Nephron (organoid): ENCODE data around the gene CST3.

Source experiments
- H3K27ac Mint-ChIP-seq, 3 experiments: 2 replicates each; pipeline ENCODE4 v1.8.0; 2020; ENCODE audit warnings: mixed read lengths in 3 of 3, mild to moderate bottlenecking in 2 of 3, moderate library complexity in 1 of 3
- H3K27me3 Mint-ChIP-seq: 2 replicates; pipeline ENCODE4 v1.8.0; 2021; ENCODE audit warnings: low read depth, mild to moderate bottlenecking, moderate library complexity, mixed read lengths
- H3K36me3 Mint-ChIP-seq: 2 replicates; pipeline ENCODE4 v1.8.0; 2020; ENCODE audit warnings: low read depth, mixed read lengths
- H3K4me1 Mint-ChIP-seq: 2 replicates; pipeline ENCODE4 v1.8.0; 2020; ENCODE audit warnings: mixed read lengths
- H3K4me3 Mint-ChIP-seq, 3 experiments: 2 replicates each; pipeline ENCODE4 v1.8.0; 2020; ENCODE audit warnings: mild to moderate bottlenecking in 3 of 3, mixed read lengths in 3 of 3, moderate library complexity in 2 of 3
- H3K9me3 Mint-ChIP-seq: 2 replicates; pipeline ENCODE4 v1.8.0; 2020; ENCODE audit warnings: mixed read lengths
- TF ChIP-seq, protein P1 (sequence below), 3 experiments: fragments of 200-600 bp; sonication (generic); IDR thresholded peaks; one replicate each; pipeline ENCODE4 v1.5.0; 2021; ENCODE audit warnings: antibody characterized with exemption in 3 of 3; ENCODE audit not compliant: unreplicated experiment in 3 of 3

CST3 gene

DNA sequence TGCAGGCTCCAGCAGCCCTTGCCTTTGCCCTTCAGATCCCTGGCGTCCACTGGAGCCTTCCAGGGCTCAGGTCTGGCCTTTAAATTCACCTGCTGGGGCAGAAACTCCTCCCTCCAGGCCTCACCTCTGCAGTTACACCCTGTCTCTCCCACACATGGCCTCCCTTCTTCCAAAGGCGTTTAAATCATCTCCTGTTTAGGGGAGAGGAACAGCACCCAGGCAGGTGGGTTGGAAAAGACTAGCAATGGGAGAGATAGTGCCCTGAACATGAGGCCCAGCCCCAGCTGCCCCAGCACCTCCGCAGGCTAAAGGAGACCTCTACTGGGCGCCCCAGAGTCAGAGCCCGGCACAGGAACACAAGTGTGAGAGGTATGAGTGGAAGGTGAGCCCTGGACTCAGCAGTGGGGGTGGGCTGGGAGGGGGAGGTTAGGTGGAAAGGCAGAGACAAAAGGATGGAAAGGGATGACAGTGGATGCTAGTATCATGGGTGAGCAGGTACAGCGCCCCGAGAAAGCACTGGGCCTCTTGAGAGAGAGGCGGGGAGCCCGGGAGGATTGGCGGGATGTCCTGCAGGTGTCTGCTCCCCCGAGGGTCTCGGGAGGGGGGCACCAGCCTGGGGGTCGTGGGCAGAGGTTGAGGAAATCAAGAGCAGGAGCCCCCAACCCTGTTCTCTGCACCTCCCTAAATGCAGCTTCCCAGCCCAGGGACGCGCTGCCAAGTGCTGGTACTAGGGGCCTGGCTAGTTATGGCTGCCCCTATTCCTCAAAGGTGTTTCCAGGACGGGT is 31.7 kb downstream of the CST3 start, which contains the start of gene CST9:
CST9 (minus strand) TSS at position 51 of the 785 bp plus-strand sequence. CDS start 53 bp downstream, outside the sequence.
- Mint-ChIP-seq H3K27me3 (peaks cover 10% of the 10 kb centered on the region), H3K27ac (no peak within 1 kb of the TSS), H3K36me3 (no peaks in the 10 kb centered on the region), H3K9me3 (no peaks in the 10 kb centered on the region), H3K4me1 (no peaks in the 10 kb centered on the region), H3K4me3 (no peak within 1 kb of the TSS)
- TF ChIP-seq, protein P1, sequence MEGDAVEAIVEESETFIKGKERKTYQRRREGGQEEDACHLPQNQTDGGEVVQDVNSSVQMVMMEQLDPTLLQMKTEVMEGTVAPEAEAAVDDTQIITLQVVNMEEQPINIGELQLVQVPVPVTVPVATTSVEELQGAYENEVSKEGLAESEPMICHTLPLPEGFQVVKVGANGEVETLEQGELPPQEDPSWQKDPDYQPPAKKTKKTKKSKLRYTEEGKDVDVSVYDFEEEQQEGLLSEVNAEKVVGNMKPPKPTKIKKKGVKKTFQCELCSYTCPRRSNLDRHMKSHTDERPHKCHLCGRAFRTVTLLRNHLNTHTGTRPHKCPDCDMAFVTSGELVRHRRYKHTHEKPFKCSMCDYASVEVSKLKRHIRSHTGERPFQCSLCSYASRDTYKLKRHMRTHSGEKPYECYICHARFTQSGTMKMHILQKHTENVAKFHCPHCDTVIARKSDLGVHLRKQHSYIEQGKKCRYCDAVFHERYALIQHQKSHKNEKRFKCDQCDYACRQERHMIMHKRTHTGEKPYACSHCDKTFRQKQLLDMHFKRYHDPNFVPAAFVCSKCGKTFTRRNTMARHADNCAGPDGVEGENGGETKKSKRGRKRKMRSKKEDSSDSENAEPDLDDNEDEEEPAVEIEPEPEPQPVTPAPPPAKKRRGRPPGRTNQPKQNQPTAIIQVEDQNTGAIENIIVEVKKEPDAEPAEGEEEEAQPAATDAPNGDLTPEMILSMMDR (IDR thresholded peaks at IDR 0.05; ENCODE audit: unreplicated experiment in 3 of 3) = no peak

DNA sequence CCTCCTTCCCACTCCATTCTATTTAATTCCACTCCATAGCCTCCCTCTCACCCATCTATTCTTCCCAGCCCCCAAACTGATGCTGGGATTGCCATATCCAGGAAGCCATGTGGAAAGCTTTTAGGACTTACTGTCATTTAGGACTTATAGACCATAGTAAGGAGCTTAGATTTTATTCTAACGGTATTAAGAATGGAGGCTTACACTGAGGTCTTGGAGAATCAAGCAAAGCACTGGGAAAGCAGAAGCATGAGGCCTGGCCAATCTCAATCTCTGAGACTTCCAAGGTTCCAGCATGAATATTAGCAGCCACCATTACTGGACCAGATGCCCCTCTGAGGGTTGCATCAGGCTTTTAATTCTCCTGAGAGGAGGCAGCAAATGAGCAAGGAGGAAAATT is 33.4 kb downstream of the CST3 start:
- Mint-ChIP-seq H3K36me3 (no peaks in the 10 kb centered on the region), H3K27ac (no peak overlapping the region), H3K4me3 (no peak overlapping the region), H3K9me3 (no peaks in the 10 kb centered on the region), H3K27me3 (peaks cover 10% of the 10 kb centered on the region), H3K4me1 (no peaks in the 10 kb centered on the region)
- TF ChIP-seq, protein P1 (IDR thresholded peaks at IDR 0.05; ENCODE audit: unreplicated experiment in 3 of 3) = no peak

DNA sequence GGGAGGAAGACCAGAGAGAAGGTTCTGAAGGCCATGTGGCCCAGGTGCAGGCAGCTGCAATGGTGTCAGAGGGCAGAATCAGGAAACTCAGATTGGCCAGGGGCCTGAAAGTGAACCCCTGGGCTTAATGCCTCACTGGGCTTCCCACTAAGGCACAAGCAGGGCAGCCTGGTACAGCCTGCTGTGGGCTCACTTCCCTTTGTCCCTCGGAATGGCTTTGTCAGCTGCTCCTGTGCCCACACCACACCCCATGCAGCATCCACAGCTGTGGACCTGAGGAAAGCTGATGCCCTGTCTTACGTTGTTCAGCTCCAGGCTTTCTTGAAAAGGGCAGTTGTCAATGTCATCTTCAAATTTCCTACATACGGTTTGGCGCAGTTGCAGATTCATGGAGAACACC is 34.4 kb downstream of the CST3 start:
- TF ChIP-seq, protein P1 (IDR thresholded peaks at IDR 0.05; ENCODE audit: unreplicated experiment in 3 of 3) = no peak
- H3K4me1 Mint-ChIP-seq = no peaks in the 10 kb centered on the region

DNA sequence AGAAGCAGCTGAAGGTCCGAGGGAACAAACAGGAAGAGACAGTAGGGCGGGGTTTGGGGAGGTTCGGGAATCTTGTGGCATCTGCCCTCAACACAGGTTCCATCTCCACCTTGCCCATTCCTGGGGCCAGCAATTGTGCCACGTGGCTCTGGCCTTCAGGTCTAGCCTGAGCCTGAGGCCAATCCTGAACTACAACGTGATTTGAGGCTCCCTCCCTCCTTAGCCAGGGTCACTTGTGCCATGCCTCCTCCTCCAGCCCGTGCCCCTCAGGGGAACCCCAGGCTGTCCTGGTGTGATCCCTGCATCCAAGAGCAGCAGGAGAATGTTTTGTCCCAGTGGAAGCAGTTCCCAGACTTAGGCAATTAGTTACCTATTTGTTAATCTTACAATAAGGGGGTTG is 35.1 kb downstream of the CST3 start:
- H3K4me1 Mint-ChIP-seq = no peaks in the 10 kb centered on the region
- H3K36me3 Mint-ChIP-seq = no peaks in the 10 kb centered on the region
- TF ChIP-seq, protein P1 (IDR thresholded peaks at IDR 0.05; ENCODE audit: unreplicated experiment in 3 of 3) = no peak
- no peak overlapping the region for H3K27ac Mint-ChIP-seq
- peaks cover 10% of the 10 kb centered on the region for H3K27me3 Mint-ChIP-seq
- H3K9me3 Mint-ChIP-seq = no peaks in the 10 kb centered on the region
- H3K4me3 Mint-ChIP-seq = no peak overlapping the region

More for the DNA sequence above, 34.4 kb downstream of the CST3 start:
- Mint-ChIP-seq H3K27me3 (peaks cover 10% of the 10 kb centered on the region), H3K4me3 (no peak overlapping the region), H3K36me3 (no peaks in the 10 kb centered on the region), H3K27ac (no peak overlapping the region), H3K9me3 (no peaks in the 10 kb centered on the region)

DNA sequence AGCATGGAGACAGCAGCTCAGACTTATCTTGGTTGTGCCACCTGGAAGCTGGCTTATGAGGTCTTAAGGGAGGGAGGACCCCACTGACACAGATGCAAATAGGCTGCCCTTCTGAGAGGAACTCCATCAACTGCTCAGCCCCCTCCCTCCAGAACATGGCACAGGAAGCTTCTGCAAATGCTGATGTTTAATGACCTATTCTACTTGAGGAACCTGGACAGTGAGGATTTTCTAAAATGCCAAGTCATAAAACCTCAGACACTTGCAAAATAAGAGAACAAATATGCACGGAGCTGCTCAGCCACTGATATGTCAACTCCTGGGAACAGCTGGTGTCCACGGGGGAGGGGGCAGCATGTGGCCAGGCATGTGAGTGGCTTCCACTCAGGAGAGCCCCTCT is 35.5 kb downstream of the CST3 start:
- no peaks in the 10 kb centered on the region for H3K4me1 Mint-ChIP-seq
- no peaks in the 10 kb centered on the region for H3K9me3 Mint-ChIP-seq
- TF ChIP-seq, protein P1 (IDR thresholded peaks at IDR 0.05; ENCODE audit: unreplicated experiment in 3 of 3) = no peak
- H3K4me3 Mint-ChIP-seq = no peak overlapping the region
- peaks cover 7% of the 10 kb centered on the region for H3K27me3 Mint-ChIP-seq
- H3K27ac Mint-ChIP-seq = no peak overlapping the region
- no peaks in the 10 kb centered on the region for H3K36me3 Mint-ChIP-seq

DNA sequence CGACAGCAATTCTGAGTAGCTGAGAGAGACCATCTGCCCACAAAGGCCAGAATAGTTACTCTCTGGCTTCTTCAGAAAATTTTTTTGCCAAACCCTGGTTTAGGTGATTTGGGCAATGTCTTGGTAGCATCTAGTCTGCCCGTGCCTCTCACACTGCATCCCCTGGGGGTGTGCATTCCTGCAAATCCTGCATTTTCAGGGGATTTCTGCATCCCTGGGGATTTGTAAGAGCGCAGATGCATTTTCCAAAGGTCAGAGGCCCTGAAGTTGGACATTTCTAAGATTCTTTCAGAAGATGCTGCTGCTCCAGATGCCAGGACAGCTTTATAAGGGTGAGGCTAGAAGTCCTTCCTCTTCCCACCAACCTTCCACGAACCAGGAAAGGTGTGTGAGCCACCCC is 36.0 kb downstream of the CST3 start:
- Mint-ChIP-seq H3K27ac (no peak overlapping the region), H3K27me3 (peaks cover 4% of the 10 kb centered on the region), H3K4me3 (no peak overlapping the region), H3K36me3 (no peaks in the 10 kb centered on the region), H3K9me3 (no peaks in the 10 kb centered on the region), H3K4me1 (no peaks in the 10 kb centered on the region)
- TF ChIP-seq, protein P1 (IDR thresholded peaks at IDR 0.05; ENCODE audit: unreplicated experiment in 3 of 3) = no peak
